Measurements from ENCODE around the gene NFU1.

DNA sequence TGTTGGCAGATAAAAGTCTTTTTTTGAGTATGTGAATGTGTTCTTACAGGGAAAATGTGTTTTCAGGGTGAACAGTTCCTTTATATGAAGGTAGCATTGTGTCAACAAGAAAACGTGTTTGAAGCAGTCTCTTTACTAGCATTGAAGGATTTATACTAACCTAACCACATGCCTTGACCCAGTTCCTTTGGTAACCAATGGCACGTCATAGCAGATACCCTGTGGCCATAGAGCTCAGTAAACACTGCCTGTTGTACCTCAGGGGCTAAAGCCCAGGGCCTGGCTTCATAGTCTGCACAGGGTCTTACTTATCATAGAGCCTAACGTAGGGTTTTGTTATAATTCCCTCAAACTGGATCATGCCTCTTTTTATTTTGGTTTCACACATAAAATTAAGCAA lies 32.1 kb upstream of the NFU1 start:
- TF ChIP-seq, protein P1, sequence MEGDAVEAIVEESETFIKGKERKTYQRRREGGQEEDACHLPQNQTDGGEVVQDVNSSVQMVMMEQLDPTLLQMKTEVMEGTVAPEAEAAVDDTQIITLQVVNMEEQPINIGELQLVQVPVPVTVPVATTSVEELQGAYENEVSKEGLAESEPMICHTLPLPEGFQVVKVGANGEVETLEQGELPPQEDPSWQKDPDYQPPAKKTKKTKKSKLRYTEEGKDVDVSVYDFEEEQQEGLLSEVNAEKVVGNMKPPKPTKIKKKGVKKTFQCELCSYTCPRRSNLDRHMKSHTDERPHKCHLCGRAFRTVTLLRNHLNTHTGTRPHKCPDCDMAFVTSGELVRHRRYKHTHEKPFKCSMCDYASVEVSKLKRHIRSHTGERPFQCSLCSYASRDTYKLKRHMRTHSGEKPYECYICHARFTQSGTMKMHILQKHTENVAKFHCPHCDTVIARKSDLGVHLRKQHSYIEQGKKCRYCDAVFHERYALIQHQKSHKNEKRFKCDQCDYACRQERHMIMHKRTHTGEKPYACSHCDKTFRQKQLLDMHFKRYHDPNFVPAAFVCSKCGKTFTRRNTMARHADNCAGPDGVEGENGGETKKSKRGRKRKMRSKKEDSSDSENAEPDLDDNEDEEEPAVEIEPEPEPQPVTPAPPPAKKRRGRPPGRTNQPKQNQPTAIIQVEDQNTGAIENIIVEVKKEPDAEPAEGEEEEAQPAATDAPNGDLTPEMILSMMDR (IDR thresholded peaks at IDR 0.05; ENCODE audit: insufficient read depth, low read length, poor library complexity, severe bottlenecking), result no peak
- no peak for TF ChIP-seq EZH2phosphoT487 (conservative IDR thresholded peaks at IDR 0.05; ENCODE audit: low read length)

All from SU-DHL-6 (cell line).